Measurements from ENCODE around the gene TAB2. TPM values are rescaled to one million over a fixed set of nuclear protein-coding genes. Genes with fewer than 3 reads are reported as not detected.
A peak's percentile ranks its signal among the peaks of the same experiment; 100 is the strongest.

TAB2 gene
- total RNA-seq, 1 donor from 2014 or later = 34.0 TPM

GRCh38 chr6:149379977-149380376, 62.5 kb downstream of the TAB2 start:
- ATAC-seq = no peak

- ATAC-seq = no peak
Measured at GRCh38 chr6:149380523-149380922, 63.0 kb downstream of the TAB2 start.

GRCh38 chr6:149383371-149383770, 65.9 kb downstream of the TAB2 start:
- ATAC-seq = no peak

- ATAC-seq = no peak
Measured at GRCh38 chr6:149384464-149384863, 67.0 kb downstream of the TAB2 start.

GRCh38 chr6:149385998-149386646, 68.6 kb downstream of the TAB2 start:
- ATAC-seq = no peak

GRCh38 chr6:149387779-149388512, 70.4 kb downstream of the TAB2 start:
- ATAC-seq = peak; percentile 97

GRCh38 chr6:149389509-149390297, 72.2 kb downstream of the TAB2 start:
- no peak for ATAC-seq

- ATAC-seq = no peak
Measured at GRCh38 chr6:149392093-149392492, 74.6 kb downstream of the TAB2 start.

GRCh38 chr6:149392535-149392934, 75.0 kb downstream of the TAB2 start:
- ATAC-seq = no peak

- ATAC-seq = no peak
Measured at GRCh38 chr6:149393002-149393679, 75.6 kb downstream of the TAB2 start.

GRCh38 chr6:149395185-149395584, 77.7 kb downstream of the TAB2 start:
- ATAC-seq = no peak

GRCh38 chr6:149397384-149397783, 79.9 kb downstream of the TAB2 start:
- ATAC-seq = no peak

GRCh38 chr6:149400050-149400449, 82.5 kb downstream of the TAB2 start, which contains the start of gene SUMO4:
TSS of gene SUMO4 (plus strand) at chr6:149400262. CDS start at chr6:149400392, 130 bp downstream.
- ATAC-seq = no peak

- peak; percentile 81 for ATAC-seq
Measured at GRCh38 chr6:149403534-149403933, 86.0 kb downstream of the TAB2 start.

GRCh38 chr6:149405823-149406765, 88.6 kb downstream of the TAB2 start:
- peak; percentile 38 for ATAC-seq

- no peak for ATAC-seq
Measured at GRCh38 chr6:149409617-149410016, 92.1 kb downstream of the TAB2 start.

GRCh38 chr6:149410557-149410956, 93.0 kb downstream of the TAB2 start:
- ATAC-seq = no peak

GRCh38 chr6:149414009-149414408, 96.5 kb downstream of the TAB2 start:
- ATAC-seq = no peak

GRCh38 chr6:149414821-149415220, 97.3 kb downstream of the TAB2 start:
- ATAC-seq = no peak

- no peak for ATAC-seq
Measured at GRCh38 chr6:149419696-149420404, 102.3 kb downstream of the TAB2 start.

GRCh38 chr6:149421132-149421531, 103.6 kb downstream of the TAB2 start:
- no peak for ATAC-seq
